Vagina (tissue), 2 donors: Measurements from ENCODE around the gene EN2.

Experiments
- CTCF ChIP-seq, 3 experiments: fragments of 450-650 bp in 2 of 3; fragments of 200-600 bp in 1 of 3; sonication (generic) in 1 of 3; IDR thresholded peaks; one replicate each; pipeline ENCODE4 v1.5.1; 2017 to 2019; ENCODE audit warnings: antibody characterized with exemption in 3 of 3, mild to moderate bottlenecking in 2 of 3, moderate library complexity in 2 of 3
- POLR2A ChIP-seq, 2 donors: fragments of 450-650 bp; IDR thresholded peaks; one replicate each; pipeline ENCODE4 v1.6.1; 2017; ENCODE audit warnings: antibody characterized with exemption in 2 of 2, mild to moderate bottlenecking in 2 of 2, moderate library complexity in 2 of 2
- POLR2AphosphoS5 ChIP-seq, 2 donors: sonication (generic); formaldehyde crosslinking; IDR thresholded peaks; one replicate each; pipeline ENCODE4 v1.9.0; 2017; ENCODE audit warnings: antibody characterized with exemption in 2 of 2, mild to moderate bottlenecking in 2 of 2, low read depth in 1 of 2; ENCODE audit not compliant: insufficient read depth in 1 of 2

- no peak for TF ChIP-seq POLR2A (IDR thresholded peaks at IDR 0.05)
- no peak for TF ChIP-seq CTCF (IDR thresholded peaks at IDR 0.05)
- no peak for TF ChIP-seq POLR2AphosphoS5 (IDR thresholded peaks at IDR 0.05; ENCODE audit: insufficient read depth in 1 of 2, low read depth in 1 of 2)
Observed at GRCh38 chr7:155469311-155470185, 11.6 kb downstream of the EN2 start.
